K562 (cell line): ENCODE measurements around the gene TMEM217. TPM values are rescaled to one million over a fixed set of nuclear protein-coding genes. Genes with fewer than 3 reads are reported as not detected.
A peak's percentile ranks its signal among the peaks of the same experiment; 100 is the strongest.

Experiments used
- BMI1 ChIP-seq: fragments of 150-350 bp; IDR thresholded peaks from 2 replicates; pipeline ENCODE4 v1.6.1; 2014; ENCODE audit warnings: low read length
- BRCA1 ChIP-seq, 2 experiments: fragments of 450-650 bp in 1 of 2; sonication (generic) in 1 of 2; formaldehyde crosslinking in 1 of 2; IDR thresholded peaks; 2 replicates each; pipeline versions ENCODE4 v1.5.0 to v1.6.1; 2017 to 2020; ENCODE audit warnings: mild to moderate bottlenecking in 1 of 2, missing genetic modification reagents in 1 of 2
- CCNT2 ChIP-seq: IDR thresholded peaks from 2 replicates; pipeline ENCODE4 v1.6.1; 2011; ENCODE audit warnings: borderline replicate concordance, low read depth, mild to moderate bottlenecking, moderate library complexity, mixed read lengths, low read length; ENCODE audit not compliant: insufficient read length; ENCODE audit errors: extremely low read depth
- HMG20A ChIP-seq: fragments of 450-650 bp; formaldehyde crosslinking; conservative IDR thresholded peaks from 2 replicates; pipeline ENCODE4 v1.4.0; 2020; ENCODE audit warnings: mild to moderate bottlenecking, mixed read lengths
- MEF2D ChIP-seq: conservative IDR thresholded peaks from 2 replicates; pipeline ENCODE4 v1.6.1; 2016; ENCODE audit warnings: low read depth, missing genetic modification characterization, missing compliant biosample characterization
- NR1H2 ChIP-seq: sonication (generic); formaldehyde crosslinking; IDR thresholded peaks from 2 replicates; pipeline ENCODE4 v1.4.0; 2020; ENCODE audit warnings: mild to moderate bottlenecking, missing genetic modification reagents
- POLR2AphosphoS2 ChIP-seq: IDR thresholded peaks from 2 replicates; pipeline ENCODE4 v1.6.1; 2012; ENCODE audit warnings: low read length, improper control_type of control experiment
- PYGO2 ChIP-seq: fragments of 450-650 bp; IDR thresholded peaks from 2 replicates; pipeline ENCODE4 v1.6.1; 2016; ENCODE audit warnings: mild to moderate bottlenecking, missing genetic modification characterization, moderate library complexity, missing compliant biosample characterization
- RERE ChIP-seq: sonication (generic); formaldehyde crosslinking; IDR thresholded peaks from 2 replicates; pipeline ENCODE4 v1.8.0; 2023; ENCODE audit warnings: missing genetic modification reagents, mild to moderate bottlenecking, borderline replicate concordance
- TBP ChIP-seq: optimal IDR thresholded peaks from 2 replicates; pipeline ENCODE3; 2011; ENCODE audit warnings: low read depth, low read length, improper control_type of control experiment
- TEAD1 ChIP-seq, 2 experiments: fragments of 450-650 bp in 1 of 2; sonication (generic) in 1 of 2; formaldehyde crosslinking; IDR thresholded peaks; 2 replicates each; pipeline versions ENCODE4 v1.4.0 to v1.8.0; 2020 to 2022; ENCODE audit warnings: mild to moderate bottlenecking in 2 of 2, missing genetic modification reagents in 1 of 2
- U2AF2 ChIP-seq: fragments of 200-400 bp; formaldehyde crosslinking; optimal IDR thresholded peaks from 2 replicates; pipeline ENCODE3; 2017; ENCODE audit warnings: low read depth, mild to moderate bottlenecking, low read length
- ZFPM2 ChIP-seq: fragments of 250-450 bp; sonication (Bioruptor Pico); IDR thresholded peaks from 2 replicates; pipeline ENCODE4 v1.5.1; 2022; ENCODE audit warnings: mild to moderate bottlenecking
- ZNF133 ChIP-seq: fragments of 250-450 bp; sonication (Bioruptor Pico); IDR thresholded peaks from 2 replicates; pipeline ENCODE4 v1.4.0; 2020; ENCODE audit warnings: mild to moderate bottlenecking
- ZNF134 ChIP-seq: fragments of 250-450 bp; sonication (Bioruptor Pico); conservative IDR thresholded peaks from 2 replicates; pipeline ENCODE4 v1.4.0; 2020
- ZNF143 ChIP-seq: sonication (generic); formaldehyde crosslinking; IDR thresholded peaks from 2 replicates; pipeline ENCODE4 v1.9.0; 2022; ENCODE audit warnings: mild to moderate bottlenecking, missing genetic modification reagents
- ZNF445 ChIP-seq: fragments of 250-450 bp; sonication (Bioruptor Pico); IDR thresholded peaks from 2 replicates; pipeline ENCODE4 v1.4.0; 2020; ENCODE audit warnings: low read depth, mild to moderate bottlenecking, moderate library complexity
- ZNF561 ChIP-seq: fragments of 450-650 bp; formaldehyde crosslinking; conservative IDR thresholded peaks from 2 replicates; pipeline ENCODE4 v1.4.0; 2020; ENCODE audit warnings: mild to moderate bottlenecking, moderate library complexity
- polyA plus RNA-seq, 8 experiments: library from polyadenylated mRNA; depleted of rRNA in 4 of 8; stranded (reverse) in 5 of 8; unstranded in 3 of 8; fragments of >200 nt; fragmentation: Nextera tagmentation in 2 of 8; fragmentation: Illumina TruSeq in 1 of 8; extraction: Ambion mirVana in 2 of 8; extraction: Trizol in 1 of 8; gene quantifications; 2 replicates each; pipeline versions ENCODE4 v1.2.1 to v1.2.3, GENCODE V29; 2011 to 2014; ENCODE audit warnings: inconsistent platforms in 1 of 8, missing spikeins in 1 of 8
- total RNA-seq, 7 experiments: library from RNA; depleted of rRNA in 6 of 7; stranded (reverse); fragments of >200 nt in 6 of 7; fragmentation: Illumina TruSeq in 2 of 7; extraction: Trizol in 2 of 7; gene quantifications; 2 replicates each; pipeline versions ENCODE4 v1.2.1 to v1.2.3, GENCODE V29; 2011 to 2021; ENCODE audit warnings: low replicate concordance in 1 of 7

Gene TMEM217
- total and polyA plus RNA-seq, 9 of the 15 experiments (the other 6 are each of a cell fraction or from before 2014, with no cell fraction given) = 1.3 to 8.0 (median 1.9) TPM

GRCh38 chr6:37182736-37183590, 75.0 kb downstream of the TMEM217 start (continued):
- TF ChIP-seq MEF2D (no peak; the same call in 1 of the 2 replicates), PYGO2 (tag) (no peak), ZNF133 (CRISPR knock-in tag) (no peak), TBP (peak; percentile 84), ZNF561 (CRISPR knock-in tag) (no peak), ZNF445 (no peak), CCNT2 (peak; percentile 99), RERE (no peak), BRCA1 (IDR thresholded peaks at IDR 0.05) (no peak), BRCA1 (CRISPR knock-in tag; IDR thresholded peaks at IDR 0.05) (no peak), ZNF143 (CRISPR knock-in tag) (no peak), HMG20A (CRISPR knock-in tag) (no peak), BMI1 (no peak), ZNF134 (peak; percentile 96), ZFPM2 (CRISPR knock-in tag) (no peak), NR1H2 (CRISPR knock-in tag) (no peak), POLR2AphosphoS2 (0 out of 2 replicates have a peak, but pooled peaks have one; percentile 64), U2AF2 (no peak), TEAD1 (CRISPR knock-in tag; IDR thresholded peaks at IDR 0.05) (peak; percentile 68 to 75; a peak in 3 of 4 replicates)
